ENCODE measurements around the gene TDP1.

Gene TDP1

DNA sequence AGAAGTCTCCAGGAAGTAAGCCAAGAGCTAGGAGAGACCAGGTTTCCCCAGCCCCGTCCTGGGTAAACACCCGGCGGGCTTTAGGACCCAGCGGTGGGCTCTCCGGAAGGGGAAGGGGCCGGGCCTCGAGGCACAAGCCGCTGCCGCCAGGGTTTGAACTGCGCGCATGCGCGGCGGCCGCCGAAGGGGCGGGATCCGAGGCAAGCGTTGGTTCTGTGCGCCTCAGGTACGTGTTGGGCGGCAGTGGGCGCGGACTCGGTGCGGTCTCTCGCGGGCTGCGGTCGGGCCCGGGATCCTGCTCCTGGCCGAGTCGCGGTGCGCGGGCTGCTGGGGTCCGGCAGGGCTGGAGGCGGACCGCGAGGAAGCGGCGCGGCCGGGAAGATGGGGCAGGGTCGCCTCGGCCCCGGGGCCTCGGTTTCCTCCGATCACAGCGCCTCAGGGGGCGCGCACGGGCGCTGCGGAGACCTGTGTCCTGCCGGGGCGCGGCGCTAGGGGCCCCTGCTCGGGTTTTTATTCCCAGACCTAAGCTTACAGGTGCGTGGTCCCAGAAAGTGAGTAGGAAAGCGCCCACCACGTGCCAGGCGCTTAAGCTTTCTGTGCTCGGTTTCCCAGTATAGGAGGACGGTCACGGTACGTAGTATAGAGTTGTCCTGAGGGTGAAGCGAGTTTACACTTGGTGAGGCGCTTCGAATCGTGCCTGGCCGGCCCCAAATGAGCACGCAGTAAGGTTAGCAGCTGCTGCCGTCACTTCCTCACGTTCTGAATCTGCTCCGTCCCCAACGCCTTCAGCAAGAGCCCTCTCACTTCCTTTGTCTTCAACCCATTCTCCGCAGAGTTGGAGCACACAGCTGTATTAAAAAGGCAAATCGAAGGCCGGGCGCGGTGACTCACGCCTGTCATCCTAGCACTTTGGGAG lies at the start of gene TDP1:
TSS of gene TDP1 (plus strand) at position 183 of the 916 bp plus-strand sequence. CDS start 7,188 bp downstream, outside the sequence.
- DNase-seq (ENCODE audit: low read depth in 2 of 3, low spot score in 1 of 3), result peak; percentile 88 to 96 (median 94)

DNA sequence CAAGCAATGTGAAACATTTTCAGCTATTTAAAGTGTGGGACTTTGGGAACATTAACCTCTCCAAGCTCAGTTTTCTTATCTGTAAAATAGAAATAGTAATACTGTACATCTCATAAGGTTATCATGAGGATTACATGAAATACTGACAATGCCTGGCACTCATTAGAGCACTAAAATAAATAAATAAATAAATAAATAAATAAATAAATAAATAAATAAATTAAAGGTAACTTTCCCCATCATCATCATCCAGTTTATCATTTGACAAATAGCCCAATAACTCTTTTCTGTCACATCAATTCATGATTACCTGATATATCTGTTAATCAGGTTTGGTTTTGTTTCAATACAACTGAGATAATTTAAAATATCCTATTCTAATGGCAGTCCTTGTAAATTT lies 49.7 kb upstream of the TDP1 start:
- DNase-seq (ENCODE audit: low read depth in 2 of 3, low spot score in 1 of 3), result no peak

DNA sequence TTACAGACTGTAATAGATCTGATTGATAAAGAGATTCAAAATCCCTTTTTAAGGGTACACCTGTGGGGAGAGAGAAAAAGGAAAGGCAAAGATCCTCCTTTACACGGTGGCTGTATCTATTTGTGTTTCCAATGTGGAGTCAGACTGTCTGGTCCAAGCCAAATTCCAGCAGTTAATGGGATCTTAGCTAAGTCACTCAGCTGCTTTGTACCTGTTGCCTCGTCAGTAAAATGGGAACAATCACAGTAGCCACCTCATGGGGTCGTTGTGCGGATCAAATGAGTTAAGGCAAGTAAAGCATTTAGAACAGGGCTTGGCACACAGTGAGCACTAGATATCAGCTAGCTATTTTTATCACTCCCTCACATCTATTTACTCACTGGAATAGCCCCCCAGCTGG lies 48.1 kb upstream of the TDP1 start:
- DNase-seq (ENCODE audit: low read depth in 2 of 3, low spot score in 1 of 3), result no peak

DNA sequence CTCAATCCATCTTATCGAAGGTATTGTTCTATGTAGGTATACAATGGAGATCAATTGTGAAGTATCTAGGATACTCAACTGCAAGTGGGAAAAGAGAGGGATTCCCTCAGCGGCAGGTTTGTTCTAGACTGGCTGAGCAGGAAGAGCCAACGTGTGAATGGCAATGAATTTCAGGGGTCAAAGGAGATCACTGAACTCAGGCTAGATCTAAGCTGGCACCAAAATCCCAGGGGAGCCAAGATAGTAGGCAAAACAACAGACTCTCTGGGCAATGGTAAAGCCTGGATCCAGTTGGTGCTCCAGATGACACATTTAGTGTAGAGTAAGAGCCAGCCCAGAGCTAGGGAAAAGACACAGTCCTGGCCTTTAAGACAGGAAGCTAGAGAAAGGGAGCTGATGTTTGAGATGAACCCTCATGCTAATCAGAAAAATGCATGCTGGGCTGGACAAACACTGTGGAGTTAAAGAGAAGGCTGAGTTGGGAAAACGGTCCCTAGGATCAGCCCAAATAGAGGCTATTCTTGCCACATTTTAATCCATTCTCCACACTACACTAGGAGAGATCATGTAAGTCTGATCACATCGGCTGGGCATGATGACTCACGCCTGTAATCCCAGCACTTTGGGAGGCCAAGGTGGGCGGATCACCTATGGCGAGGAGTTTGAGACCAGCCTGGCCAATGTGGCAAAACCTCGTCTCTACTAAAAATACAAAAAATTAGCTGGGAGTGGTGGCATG lies 46.8 kb upstream of the TDP1 start:
- DNase-seq (ENCODE audit: low read depth in 2 of 3, low spot score in 1 of 3), result no peak

DNA sequence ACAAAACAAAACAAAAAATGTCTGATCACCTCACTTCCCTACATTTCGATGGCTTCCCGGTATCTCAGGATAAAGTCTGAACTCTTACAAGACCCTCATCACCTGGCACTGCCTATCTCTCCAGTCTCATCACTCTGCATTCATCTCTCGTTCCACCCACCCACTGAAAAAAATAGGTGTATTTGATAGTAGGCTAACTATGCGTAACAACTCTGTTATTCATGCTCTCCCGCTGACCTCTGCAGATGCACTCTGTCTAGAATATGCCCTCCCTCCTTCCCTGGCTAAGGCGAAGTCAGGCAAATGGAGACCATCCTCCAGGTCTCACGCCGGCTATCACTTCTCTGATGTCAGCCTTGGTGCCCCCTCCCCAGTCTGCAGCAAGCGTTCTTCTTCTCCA lies 46.1 kb upstream of the TDP1 start:
- DNase-seq (ENCODE audit: low read depth in 2 of 3, low spot score in 1 of 3), result no peak

DNA sequence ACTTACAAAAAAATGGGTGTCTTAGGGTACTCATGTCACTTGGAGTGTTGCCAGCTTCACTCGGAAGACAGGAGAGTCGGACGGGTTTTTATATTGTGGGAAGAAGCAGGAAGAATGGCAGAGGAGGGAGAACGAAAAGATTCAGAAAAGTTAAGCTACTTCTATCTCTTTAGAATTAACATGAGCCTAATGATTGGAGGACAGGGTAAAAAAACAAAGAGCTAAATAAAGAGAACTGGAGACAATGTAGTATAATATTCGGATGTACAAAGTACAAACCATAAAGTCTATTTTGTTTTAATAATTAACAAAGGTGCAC lies 45.1 kb upstream of the TDP1 start:
- no peak for DNase-seq (ENCODE audit: low read depth in 2 of 3, low spot score in 1 of 3)

DNA sequence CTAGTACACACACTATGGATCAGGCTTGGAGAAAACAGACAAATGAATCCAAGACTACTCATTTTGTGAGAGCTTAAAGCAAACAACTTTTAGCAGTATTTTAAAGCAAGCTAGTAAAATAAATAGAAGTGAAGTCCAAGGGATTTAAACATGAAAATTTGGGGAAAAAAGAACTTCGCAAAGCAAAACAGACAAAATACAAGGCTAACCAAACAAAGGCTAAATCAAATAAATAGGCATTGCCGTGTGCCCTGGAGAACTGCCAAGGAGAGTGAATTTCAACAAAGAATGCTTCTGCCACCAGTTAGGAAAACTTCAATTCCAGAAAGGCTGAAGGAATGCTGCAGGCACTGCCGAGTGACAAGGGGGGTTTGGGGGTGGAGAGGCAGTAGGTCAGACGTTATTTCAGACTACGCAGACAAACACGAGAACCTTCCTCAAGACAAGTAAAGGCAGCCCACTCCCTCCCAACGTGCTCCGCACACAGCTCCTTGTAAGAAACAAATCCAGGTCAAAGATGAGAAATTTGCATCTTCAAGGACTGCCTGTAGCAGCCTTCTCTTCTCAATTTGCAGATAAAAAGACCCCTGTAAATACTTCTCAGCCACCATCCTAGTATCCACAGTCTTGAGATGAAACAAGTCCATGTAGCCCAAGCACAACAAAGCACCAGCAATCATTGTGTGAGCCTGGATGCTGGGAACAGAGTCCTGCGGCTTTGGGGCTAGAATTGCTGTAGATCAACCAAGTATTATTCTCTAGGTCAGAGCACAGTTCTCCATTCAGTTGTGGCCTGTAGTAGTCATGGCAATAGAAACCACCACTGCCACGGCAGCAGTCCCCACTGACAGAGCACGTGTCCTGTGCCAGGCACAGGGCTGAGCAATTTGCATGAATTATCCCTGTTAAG lies 44.5 kb upstream of the TDP1 start:
- no peak for DNase-seq (ENCODE audit: low read depth in 2 of 3, low spot score in 1 of 3)

DNA sequence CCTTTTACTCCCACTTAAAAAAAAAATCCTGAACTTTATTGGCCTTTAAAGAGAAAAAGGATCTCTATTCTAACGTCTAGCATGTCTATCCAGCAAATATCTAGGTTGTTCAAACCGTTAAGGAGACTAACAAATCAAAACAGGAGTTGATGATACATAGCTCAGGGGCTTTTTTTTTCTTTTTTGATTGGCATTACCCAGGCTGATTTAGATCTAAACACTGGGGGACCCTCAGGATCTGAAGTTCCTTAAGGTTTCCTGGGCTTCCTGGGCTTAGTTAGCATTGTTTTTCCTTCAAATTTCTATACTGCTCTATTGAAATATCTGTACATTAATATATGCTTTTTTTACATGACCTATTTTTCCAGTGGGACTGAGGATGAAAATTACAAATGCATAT lies 43.5 kb upstream of the TDP1 start:
- DNase-seq (ENCODE audit: low read depth in 2 of 3, low spot score in 1 of 3), result no peak

DNA sequence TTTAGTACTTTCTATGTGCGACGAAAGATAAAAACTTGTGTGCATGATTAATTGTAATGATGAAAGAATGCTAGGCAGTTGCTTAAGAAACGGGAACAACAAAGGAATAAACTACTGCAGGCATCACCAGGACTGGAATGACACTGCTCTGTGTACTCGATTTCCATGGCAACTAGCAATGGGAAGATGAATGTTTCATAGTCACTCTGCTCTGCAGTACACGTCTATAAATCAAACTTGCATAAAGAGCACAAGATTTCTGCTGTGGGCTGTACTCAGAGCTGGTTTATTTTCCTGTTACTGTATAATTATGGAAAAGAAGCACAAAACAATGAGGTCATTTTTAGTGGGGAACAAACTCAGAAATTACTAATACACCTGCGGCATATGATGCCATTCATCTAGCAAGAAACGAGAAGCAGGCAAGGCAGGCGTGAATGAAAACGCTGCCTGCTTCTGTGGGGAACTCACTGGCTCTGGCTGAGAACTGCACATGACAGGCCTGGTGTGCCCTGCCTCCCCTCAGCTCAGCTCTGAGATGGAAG lies 43.0 kb upstream of the TDP1 start:
- no peak for DNase-seq (ENCODE audit: low read depth in 2 of 3, low spot score in 1 of 3)

DNA sequence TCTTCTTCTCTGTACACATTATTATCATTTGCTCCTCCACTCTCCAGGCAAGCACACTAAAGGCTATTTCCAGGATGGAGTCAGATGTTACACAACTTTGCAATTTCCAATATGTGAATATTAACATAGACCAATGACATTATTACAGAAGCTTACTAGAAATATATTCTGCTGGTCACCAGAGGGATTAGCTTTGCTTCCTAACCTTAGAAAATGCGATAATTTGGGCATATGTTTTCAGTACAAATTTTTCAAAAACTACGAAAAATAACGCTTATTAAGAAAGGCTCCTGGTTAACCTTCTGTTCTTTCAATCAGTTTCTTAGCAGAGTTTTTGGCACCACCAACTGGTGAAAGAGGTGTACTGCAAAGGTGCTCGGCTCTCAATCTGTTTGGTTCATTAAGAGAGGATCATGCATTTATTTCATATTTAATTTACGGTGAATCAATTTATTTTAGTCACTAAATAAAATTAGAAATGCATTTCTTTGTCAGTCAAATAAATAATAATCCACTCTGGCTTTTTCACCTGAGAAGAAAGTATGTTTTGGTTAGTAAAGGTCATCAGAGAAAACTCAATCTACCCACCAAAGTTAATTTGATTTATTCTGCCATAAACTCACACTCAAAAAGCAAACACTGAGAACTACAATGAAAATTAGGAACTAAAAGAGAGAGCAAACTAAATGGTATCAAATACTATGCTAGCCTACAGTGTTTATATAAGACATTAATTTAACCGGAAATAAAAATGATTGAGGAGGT lies 40.4 kb upstream of the TDP1 start:
- DNase-seq (ENCODE audit: low read depth in 2 of 3, low spot score in 1 of 3), result peak; percentile 30 to 76 (median 35)

DNA sequence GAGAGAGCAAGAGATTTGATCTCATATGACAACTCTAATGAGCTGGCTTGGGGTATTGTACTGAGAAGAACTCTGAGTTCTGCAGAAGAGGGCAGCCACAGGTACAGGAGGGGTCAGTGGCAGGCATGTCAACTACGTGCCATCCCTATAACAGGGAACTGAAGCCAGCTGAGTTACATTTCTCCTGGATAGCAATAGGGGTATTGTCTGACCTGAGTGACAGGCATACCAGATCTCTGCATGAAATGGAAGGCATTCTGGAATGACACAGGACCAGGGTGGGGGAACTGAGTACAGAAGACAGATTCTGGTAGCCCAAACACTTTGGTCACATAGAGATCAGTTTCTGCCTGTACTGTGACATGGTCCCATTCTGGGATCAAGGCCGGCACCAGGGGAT lies 37.0 kb upstream of the TDP1 start:
- no peak for DNase-seq (ENCODE audit: low read depth in 2 of 3, low spot score in 1 of 3)

DNA sequence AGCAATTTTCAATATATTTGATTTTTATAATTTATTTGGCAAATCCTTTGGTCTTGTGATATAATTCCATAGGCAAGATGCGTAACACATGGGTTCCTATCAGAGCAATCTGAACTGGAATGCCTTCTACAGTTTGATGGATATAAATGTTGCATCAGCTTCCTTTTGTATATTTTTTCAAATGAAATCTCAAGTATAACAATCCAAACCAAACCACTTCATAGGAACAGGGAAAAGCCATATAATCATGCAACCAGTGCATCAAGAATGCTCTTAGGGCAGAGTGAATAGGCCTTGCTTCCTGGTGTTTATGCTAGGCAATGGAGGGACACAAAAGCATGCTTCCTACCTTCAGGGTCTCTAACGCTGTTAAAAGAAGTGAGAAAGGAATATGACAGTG lies 35.7 kb upstream of the TDP1 start:
- no peak for DNase-seq (ENCODE audit: low read depth in 2 of 3, low spot score in 1 of 3)

DNA sequence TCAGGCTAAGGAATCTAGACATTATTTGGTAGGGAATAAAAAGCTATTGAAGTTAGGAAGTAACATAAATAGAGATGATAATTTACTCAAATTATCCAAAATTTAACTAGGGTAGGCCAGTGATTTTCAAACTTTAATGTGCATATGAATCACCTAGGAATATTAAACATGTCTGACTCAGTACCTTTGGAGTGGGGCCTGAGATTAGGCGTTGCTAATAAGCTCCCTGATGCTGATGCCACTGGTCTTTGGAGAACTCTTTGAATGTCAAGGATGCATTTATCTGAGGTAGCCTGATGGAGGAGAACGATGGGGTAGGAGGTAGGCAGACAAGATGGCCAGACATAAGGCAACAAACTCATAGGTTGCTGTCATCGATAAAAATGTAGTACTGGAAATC lies 34.4 kb upstream of the TDP1 start:
- no peak for DNase-seq (ENCODE audit: low read depth in 2 of 3, low spot score in 1 of 3)

DNA sequence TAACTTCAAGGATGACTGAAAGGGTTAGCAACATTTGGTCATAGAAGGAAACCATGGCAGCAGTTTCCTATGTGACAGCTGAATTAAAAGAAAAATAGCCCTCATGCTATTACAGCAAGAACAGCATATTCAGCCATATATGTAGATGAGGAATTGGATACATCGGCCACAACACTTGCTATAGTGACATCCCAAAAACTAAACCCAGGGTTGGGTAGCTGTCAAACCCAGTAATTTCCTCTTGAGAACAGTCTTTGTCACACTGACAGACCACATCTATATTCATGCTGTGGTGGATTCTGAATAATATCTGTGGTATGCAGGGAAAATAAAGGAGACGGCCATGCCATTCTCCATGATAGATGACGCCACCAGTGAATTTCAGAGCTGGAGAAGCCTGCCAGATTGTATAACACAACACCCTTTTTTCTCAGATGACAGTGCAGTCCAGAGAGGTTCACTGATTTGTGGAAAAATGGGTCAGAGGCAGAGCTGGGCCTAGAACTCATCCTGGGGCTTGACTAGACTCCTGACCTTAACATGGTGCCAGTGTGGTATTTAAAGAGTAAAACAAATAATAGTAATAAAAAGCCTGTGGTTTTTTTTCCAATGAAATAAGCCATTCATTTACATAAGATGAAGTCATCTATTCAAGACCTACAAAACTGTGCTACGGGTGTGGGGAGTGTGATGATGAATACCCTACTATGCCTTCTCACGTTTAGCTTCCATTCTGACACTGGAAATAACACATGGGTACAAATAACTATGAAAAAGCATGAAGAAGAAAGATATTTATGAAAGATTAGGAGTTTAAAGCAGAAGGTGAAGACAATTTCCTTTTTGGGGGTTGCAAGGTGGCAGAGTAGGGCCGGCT lies 33.5 kb upstream of the TDP1 start:
- no peak for DNase-seq (ENCODE audit: low read depth in 2 of 3, low spot score in 1 of 3)

DNA sequence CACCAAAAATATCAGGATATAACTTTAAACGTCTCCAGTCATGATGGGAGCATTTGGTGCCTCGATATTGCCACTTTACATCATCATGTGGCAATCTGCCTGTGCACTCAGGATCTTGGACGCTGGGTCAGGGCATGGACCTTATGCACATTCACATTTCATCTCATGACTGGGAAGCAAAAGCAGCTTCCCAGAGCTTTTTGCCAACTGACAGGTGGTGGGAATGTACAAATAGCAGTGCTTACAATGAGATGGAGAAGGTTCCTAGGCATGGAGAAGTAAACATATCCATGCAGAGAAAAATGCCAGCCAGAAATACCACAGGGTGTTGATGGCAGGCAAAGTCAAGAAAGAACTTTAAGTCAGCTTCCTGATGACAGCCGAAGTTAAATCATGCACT lies 31.5 kb upstream of the TDP1 start:
- no peak for DNase-seq (ENCODE audit: low read depth in 2 of 3, low spot score in 1 of 3)

DNA sequence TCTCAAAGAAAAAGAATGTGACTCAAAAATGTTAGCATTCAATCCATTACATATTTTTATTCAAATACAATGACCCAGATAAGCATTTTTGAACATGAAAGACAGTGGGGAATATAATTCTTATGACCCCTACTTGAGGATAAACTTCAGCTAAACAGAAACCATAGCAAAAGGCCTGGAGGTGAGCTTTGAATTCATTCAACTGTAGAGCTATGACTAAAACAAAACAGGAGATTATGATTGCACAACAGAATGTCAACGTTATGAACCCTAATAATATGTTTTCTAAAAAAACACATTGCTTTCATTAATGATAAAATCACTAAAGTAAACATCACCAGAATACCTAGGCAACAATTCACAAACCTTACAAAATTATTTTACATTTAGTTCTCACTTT lies 29.0 kb upstream of the TDP1 start:
- DNase-seq (ENCODE audit: low read depth in 2 of 3, low spot score in 1 of 3), result no peak

DNA sequence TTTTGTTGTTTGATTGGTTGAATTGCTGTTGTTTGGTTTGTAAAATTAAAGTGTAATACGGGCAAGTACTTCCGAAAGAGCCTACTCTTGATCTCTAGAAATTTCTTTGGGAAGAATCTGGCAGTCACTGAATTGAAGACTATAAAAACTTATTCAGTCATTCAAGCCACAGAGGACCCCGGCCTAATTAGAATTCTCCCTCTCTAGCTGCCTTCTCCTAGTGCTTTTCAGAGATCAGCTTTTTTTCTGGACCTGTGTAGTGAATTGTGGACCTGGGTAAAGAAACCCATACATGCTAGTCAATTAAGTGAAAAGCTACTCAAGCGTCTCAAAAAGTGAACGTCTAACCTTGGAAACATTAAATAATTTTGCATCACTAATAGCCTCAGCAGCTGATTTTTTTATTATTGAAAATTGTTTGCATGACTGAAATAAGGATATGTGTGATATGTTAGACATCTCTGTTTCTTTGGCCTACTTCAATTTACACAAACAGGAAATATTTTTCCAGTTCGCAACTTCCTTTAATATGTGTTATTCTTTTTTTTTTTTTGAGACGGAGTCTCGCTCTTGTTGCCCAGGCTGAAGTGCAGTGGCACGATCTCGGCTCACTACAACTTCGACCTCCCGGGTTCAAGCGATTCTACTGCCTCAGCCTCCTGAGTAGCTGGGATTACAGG lies 28.4 kb upstream of the TDP1 start:
- no peak for DNase-seq (ENCODE audit: low read depth in 2 of 3, low spot score in 1 of 3)

DNA sequence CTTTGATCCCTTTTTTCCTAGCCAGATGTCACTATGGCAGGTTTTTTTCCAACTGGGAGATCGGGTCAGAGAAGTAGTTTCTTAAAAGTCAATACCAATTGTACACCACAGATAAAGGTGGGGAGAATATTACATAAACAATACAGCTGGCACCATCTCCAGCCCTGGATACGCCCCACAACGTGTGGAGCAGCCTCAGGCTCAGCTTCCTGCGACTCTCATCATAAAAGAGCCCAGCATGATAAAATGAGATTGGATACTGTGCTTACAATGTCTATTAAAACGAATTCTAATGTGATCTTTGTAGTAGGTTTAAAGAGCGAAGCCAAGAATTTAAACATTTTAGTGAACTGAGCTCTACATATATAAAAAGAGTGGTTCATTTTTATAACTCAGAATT lies 22.7 kb upstream of the TDP1 start:
- DNase-seq (ENCODE audit: low read depth in 2 of 3, low spot score in 1 of 3), result no peak

DNA sequence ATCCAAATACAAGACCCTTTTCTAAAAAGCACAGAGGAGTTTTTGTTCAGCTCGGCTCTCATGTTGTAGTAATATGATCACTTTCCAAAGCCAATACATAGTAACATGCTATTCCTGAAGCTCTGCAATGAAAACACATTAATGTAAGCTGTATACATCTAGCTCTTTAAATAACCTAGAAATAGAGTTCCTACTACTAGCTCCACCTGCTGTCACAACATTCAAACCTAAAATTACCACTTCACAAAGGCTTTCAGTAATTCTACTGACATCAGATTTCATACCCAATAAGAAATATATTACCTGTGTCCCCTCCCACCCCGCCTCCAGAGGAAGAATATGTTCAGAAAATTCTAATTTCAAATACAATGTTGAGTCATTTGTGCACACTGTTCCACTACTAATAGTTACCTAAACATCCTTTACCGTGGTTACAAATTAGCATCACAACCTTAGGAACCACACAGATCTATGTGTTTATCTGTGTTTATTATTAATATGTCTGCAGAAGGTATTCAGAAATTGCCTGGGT lies 19.0 kb upstream of the TDP1 start:
- DNase-seq (ENCODE audit: low read depth in 2 of 3, low spot score in 1 of 3), result no peak
